MM.1S (cell line): ENCODE measurements around the gene OSBPL2.

ENCODE experiments used
- CTCF ChIP-seq: fragments of 300-600 bp; sonication (generic); IDR thresholded peaks from 2 replicates; pipeline ENCODE4 v1.5.1; 2016; ENCODE audit warnings: antibody characterized with exemption, low read length, mixed read lengths
- EZH2 ChIP-seq: fragments of 300-600 bp; sonication (generic); optimal IDR thresholded peaks from 2 replicates; pipeline ENCODE3; 2017; ENCODE audit warnings: low read depth, mild to moderate bottlenecking, antibody characterized with exemption, low read length, mixed read lengths
- EZH2phosphoT487 ChIP-seq: fragments of 300-600 bp; sonication (generic); IDR thresholded peaks from 2 replicates; pipeline ENCODE4 v1.6.1; 2018; ENCODE audit warnings: antibody characterized with exemption, low read length

DNA sequence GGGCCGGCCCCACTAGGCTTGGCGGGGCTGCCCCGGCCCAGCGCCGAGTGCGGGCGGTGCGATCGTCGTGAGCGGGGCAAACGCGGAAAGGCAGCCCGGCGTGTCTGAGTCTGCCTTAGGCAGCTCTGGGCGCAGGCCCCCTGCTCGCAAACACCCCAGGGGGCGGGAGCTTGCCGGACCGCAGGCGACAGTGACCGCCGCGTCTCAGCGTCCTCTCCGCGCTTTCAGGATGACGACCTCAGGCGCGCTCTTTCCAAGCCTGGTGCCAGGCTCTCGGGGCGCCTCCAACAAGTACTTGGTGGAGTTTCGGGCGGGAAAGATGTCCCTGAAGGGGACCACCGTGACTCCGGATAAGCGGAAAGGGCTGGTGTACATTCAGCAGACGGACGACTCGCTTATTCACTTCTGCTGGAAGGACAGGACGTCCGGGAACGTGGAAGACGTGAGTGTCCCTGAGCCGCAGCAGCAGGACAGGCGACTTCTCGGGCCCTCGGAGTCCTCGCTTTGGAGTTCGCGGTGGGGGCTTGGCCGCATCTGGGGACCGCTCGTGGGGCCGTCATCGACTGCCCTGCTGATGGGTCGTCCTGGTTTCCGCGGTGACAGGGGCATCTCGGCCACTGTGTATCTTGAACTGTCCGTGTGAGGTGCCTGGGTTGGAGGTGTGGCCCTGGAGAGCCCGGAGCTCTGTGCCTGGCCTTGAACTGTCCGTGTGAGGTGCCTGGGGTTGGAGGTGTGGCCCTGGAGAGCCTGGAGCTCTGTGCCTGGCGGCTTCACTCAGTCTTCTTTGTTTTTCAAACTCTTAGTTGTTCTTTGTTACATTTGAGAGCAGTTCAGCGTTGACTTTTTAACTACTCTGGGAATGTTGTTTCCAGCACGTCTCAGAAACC, 65.3 kb downstream of the OSBPL2 start:
- TF ChIP-seq CTCF (no peak), EZH2phosphoT487 (no peak), EZH2 (no peak)
